Measurements from ENCODE around the gene OR2J1. TPM values are rescaled to one million over a fixed set of nuclear protein-coding genes. Genes with fewer than 3 reads are reported as not detected.
"Not testable (repeated sequence)": the region's sequence is repeated elsewhere in the genome, so short reads cannot be mapped to it uniquely, and the experiment has no call there.

The OR2J1 gene
- total RNA-seq, 2 experiments from 2014 or later = not detected

DNA sequence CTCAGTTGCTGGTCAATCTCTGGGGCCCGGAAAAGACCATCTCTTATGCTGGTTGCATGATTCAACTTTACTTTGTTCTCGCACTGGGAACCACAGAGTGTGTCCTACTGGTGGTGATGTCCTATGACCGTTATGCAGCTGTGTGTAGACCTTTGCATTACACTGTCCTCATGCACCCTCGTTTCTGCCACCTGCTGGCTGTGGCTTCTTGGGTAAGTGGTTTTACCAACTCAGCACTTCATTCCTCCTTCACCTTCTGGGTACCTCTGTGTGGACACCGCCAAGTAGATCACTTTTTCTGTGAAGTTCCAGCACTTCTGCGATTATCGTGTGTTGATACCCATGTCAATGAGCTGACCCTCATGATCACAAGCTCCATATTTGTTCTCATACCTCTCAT lies 12.8 kb downstream of the OR2J1 start:
- CTCF ChIA-PET = interaction anchor here (1.1 kb wide), 1 partner anchor 40 kb away, joined by 3 read pairs; no protein-coding TSS in a partner anchor
- intact Hi-C loops (cut with micrococcal nuclease) = no loop called here
- no peak for TF ChIP-seq CTCF (IDR thresholded peaks at IDR 0.05)
- peak; percentile 12 for DNase-seq
- H3K9me3 Mint-ChIP-seq = no peaks in the 10 kb centered on the region
- H3K27ac Mint-ChIP-seq = no peak overlapping the region
- no peaks in the 10 kb centered on the region for H3K4me1 Mint-ChIP-seq (ENCODE audit: low read depth)
- peaks cover 21% of the 10 kb centered on the region for H3K27me3 Mint-ChIP-seq
- no peak overlapping the region for H3K4me3 Mint-ChIP-seq
- H3K36me3 Mint-ChIP-seq (ENCODE audit: low read depth) = no peaks in the 10 kb centered on the region
- POLR2A ChIA-PET = no interaction called here
- no peak for ATAC-seq

DNA sequence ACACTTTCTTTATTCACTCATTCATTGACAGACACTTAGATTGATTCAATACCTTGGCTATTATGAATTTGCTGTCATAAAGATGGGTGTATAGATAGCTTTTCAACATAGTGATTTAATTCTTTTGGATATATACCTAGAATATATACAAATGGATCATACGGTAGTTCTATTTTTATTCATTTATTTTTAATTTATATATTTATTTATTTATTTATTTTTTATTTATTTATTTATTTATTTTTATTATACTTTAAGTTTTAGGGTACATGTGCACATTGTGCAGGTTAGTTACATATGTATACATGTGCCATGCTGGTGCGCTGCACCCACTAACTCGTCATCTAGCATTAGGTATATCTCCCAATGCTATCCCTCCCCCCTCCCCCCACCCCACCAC lies 15.7 kb downstream of the OR2J1 start:
- not testable (repeated sequence) for H3K36me3 Mint-ChIP-seq (ENCODE audit: low read depth); H3K9me3 Mint-ChIP-seq

GRCh38 chr6:29129326-29130012 lies 30.2 kb downstream of the OR2J1 start:
- Mint-ChIP-seq H3K4me3 (no peak overlapping the region), H3K36me3 (ENCODE audit: low read depth) (no peaks in the 10 kb centered on the region), H3K4me1 (ENCODE audit: low read depth) (no peaks in the 10 kb centered on the region), H3K27ac (no peak overlapping the region), H3K9me3 (no peaks in the 10 kb centered on the region), H3K27me3 (peaks cover 26% of the 10 kb centered on the region)
- CTCF ChIA-PET = no interaction called here
- POLR2A ChIA-PET = no interaction called here
- no peak for ATAC-seq
- no peak for DNase-seq
- no peak for TF ChIP-seq CTCF (IDR thresholded peaks at IDR 0.05)
- intact Hi-C loops (cut with micrococcal nuclease) = no loop called here

More for the DNA sequence above, 15.7 kb downstream of the OR2J1 start:
- H3K4me3 Mint-ChIP-seq; intact Hi-C loops (cut with micrococcal nuclease); ATAC-seq; H3K4me1 Mint-ChIP-seq (ENCODE audit: low read depth); CTCF ChIA-PET; H3K27ac Mint-ChIP-seq; DNase-seq: not testable (repeated sequence)
- POLR2A ChIA-PET = interaction anchor here (0.7 kb wide), 1 partner anchor 145 kb away, joined by 3 read pairs; no protein-coding TSS in a partner anchor
- peaks cover 20% of the 10 kb centered on the region for H3K27me3 Mint-ChIP-seq

DNA sequence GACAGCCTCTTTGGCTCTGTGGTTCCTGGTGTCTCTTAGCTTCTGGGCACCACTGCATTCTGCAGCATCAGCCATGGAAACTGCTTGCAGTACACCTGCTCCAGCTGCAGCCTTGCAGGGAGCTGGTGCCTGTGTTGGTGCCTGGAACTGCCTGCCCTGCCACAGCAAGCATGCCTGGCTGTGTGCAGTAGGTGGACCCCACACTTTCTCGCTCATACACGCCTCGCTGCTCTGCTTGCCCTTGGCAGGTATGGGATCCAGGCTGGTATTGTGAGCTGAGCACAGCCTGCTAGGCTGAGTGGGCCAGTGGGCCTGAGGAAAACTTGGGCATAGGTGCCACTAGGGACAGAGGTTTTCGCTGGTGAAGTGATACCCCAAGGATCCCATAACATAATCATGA lies 31.4 kb downstream of the OR2J1 start:
- ChIA-PET POLR2A (no interaction called here), CTCF (no interaction called here)
- no peak for TF ChIP-seq CTCF (IDR thresholded peaks at IDR 0.05)
- intact Hi-C loops (cut with micrococcal nuclease) = no loop called here
- Mint-ChIP-seq H3K4me3 (no peak overlapping the region), H3K36me3 (ENCODE audit: low read depth) (no peaks in the 10 kb centered on the region), H3K27me3 (peaks cover 29% of the 10 kb centered on the region), H3K27ac (no peak overlapping the region), H3K9me3 (no peaks in the 10 kb centered on the region), H3K4me1 (ENCODE audit: low read depth) (no peaks in the 10 kb centered on the region)
- no peak for ATAC-seq
- no peak for DNase-seq

- H3K27me3 Mint-ChIP-seq = peaks cover 27% of the 10 kb centered on the region
- DNase-seq = no peak
- no peak for ATAC-seq
- H3K4me3 Mint-ChIP-seq = no peak overlapping the region
- H3K9me3 Mint-ChIP-seq = no peaks in the 10 kb centered on the region
- H3K4me1 Mint-ChIP-seq (ENCODE audit: low read depth) = no peaks in the 10 kb centered on the region
- intact Hi-C loops (cut with micrococcal nuclease) = no loop called here
- TF ChIP-seq CTCF (IDR thresholded peaks at IDR 0.05) = no peak
- no peaks in the 10 kb centered on the region for H3K36me3 Mint-ChIP-seq (ENCODE audit: low read depth)
- CTCF ChIA-PET = no interaction called here
- no peak overlapping the region for H3K27ac Mint-ChIP-seq
- POLR2A ChIA-PET = no interaction called here
Measured at GRCh38 chr6:29131691-29132090, 32.4 kb downstream of the OR2J1 start.

Measured in activated CD8-positive, alpha-beta T cell treated with anti-CD3 and anti-CD28 coated beads for 36 hours (primary cell).